Ovary (tissue), 9 donors: ENCODE data around the gene PIGO. TPM values are rescaled to one million over a fixed set of nuclear protein-coding genes. Genes with fewer than 3 reads are reported as not detected.
A peak's percentile ranks its signal among the peaks of the same experiment; 100 is the strongest.

Source experiments
- DNase-seq, 5 donors: peaks; one replicate each; pipeline ENCODE4 v3.0.0-alpha.2; 2019 to 2020
- H3K27ac ChIP-seq, 2 donors: fragments of 200-600 bp; one replicate each; pipeline versions ENCODE4 v1.5.1 to v1.8.0; 2019 to 2022
- H3K27me3 ChIP-seq: fragments of 200-600 bp; one replicate; pipeline ENCODE4 v1.8.0; 2022
- H3K36me3 ChIP-seq: fragments of 200-600 bp; sonication (generic); one replicate; pipeline ENCODE4 v1.5.1; 2019
- H3K4me1 ChIP-seq: one replicate; pipeline ENCODE4 v1.8.1; 2013; ENCODE audit warnings: mild to moderate bottlenecking, moderate library complexity; ENCODE audit not compliant: insufficient read depth
- H3K4me3 ChIP-seq: fragments of 200-600 bp; sonication (generic); one replicate; pipeline ENCODE4 v1.5.1; 2017
- H3K9me3 ChIP-seq, 2 donors: fragments of 200-600 bp in 1 of 2; sonication (generic) in 1 of 2; one replicate each; pipeline versions ENCODE4 v1.5.1 to v1.8.1; 2013 to 2019; ENCODE audit warnings: mild to moderate bottlenecking in 1 of 2, moderate library complexity in 1 of 2
- CTCF ChIP-seq, 3 donors: fragments of 450-650 bp in 2 of 3; fragments of 200-600 bp in 1 of 3; IDR thresholded peaks; one replicate each; pipeline versions ENCODE4 v1.5.1 to v1.8.0; 2016 to 2022; ENCODE audit warnings: antibody characterized with exemption in 3 of 3, mild to moderate bottlenecking in 1 of 3
- EP300 ChIP-seq: sonication (generic); formaldehyde crosslinking; IDR thresholded peaks from one replicate; pipeline ENCODE4 v1.6.1; 2017; ENCODE audit warnings: antibody characterized with exemption
- POLR2A ChIP-seq: fragments of 450-650 bp; IDR thresholded peaks from one replicate; pipeline ENCODE4 v1.6.1; 2017; ENCODE audit warnings: antibody characterized with exemption, mild to moderate bottlenecking, moderate library complexity
- WGBS, 3 donors: extraction: QIAGEN DNeasy Blood & Tissue Kit in 1 of 3; methylation state at CpG; one replicate each; pipeline versions ENCODE4 v1.1.5 to v1.1.7; 2013 to 2017; 5-methylcytosine and 5-hydroxymethylcytosine counted together
- intact Hi-C, 4 donors: fragments of 100-400 bp; cut with DNase I; formaldehyde crosslinking; loops; one replicate each; pipeline versions ENCODE4 v1.11.0 to v1.15.1; 2022 to 2023
- polyA plus RNA-seq, 2 donors: library from polyadenylated mRNA; stranded (reverse); fragments of 200-250 nt in 1 of 2; fragments of 350-450 nt in 1 of 2; fragmentation: Illumina TruSeq in 1 of 2; extraction: RNeasy Lipid Tissue Mini Kit (QIAGEN cat#74804) in 1 of 2; gene quantifications; one replicate each; pipeline ENCODE4 v1.2.3, GENCODE V29; 2013 to 2014
- total RNA-seq, 7 donors: library from RNA; depleted of rRNA in 2 of 7; stranded (reverse); fragments of >200 nt in 2 of 7; fragmentation: NEBNext Ultra II Directional in 3 of 7; extraction: Animal tissue kit (Norgen Biotek cat#: 25700) in 3 of 7; gene quantifications; one replicate each; pipeline versions ENCODE4 v1.1.0 to v1.2.4, GENCODE V29; 2016 to 2023
- donor health status: DM: no; HTN: no; CAD: no; lungs with moderate emphysema.
- donor health status: DM: no; HTN: no; CAD: no.
- donor health status: Bipolar disorder and iron deficiency.
- donor health status: DM: yes; HTN: yes; CAD: no.
- donor health status: DM: no; HTN: no; CAD: no.
- donor health status: DM: yes; HTN: yes; CAD: no.

Gene PIGO
- total and polyA plus RNA-seq, 9 donors = 12.9 to 22.8 (median 19.6) TPM

GRCh38 chr9:35135988-35136387 is 39.6 kb upstream of the PIGO start:
- Histone ChIP-seq H3K4me3 (no peak overlapping the region), H3K9me3 (no peaks in the 10 kb centered on the region), H3K4me1 (no peaks in the 10 kb centered on the region), H3K27ac (no peak overlapping the region), H3K36me3 (no peaks in the 10 kb centered on the region), H3K27me3 (no peaks in the 10 kb centered on the region)
- intact Hi-C loops = no loop called here
- 71 to 75% (median 75%) methylated on average over 7 of the region's 7 CpGs for WGBS, 3 donors
- DNase-seq = no peak
- TF ChIP-seq POLR2A (no peak), EP300 (no peak), CTCF (IDR thresholded peaks at IDR 0.05) (no peak)

- intact Hi-C loops = no loop called here
- TF ChIP-seq POLR2A (no peak), CTCF (IDR thresholded peaks at IDR 0.05) (no peak), EP300 (no peak)
- Histone ChIP-seq H3K9me3 (no peaks in the 10 kb centered on the region), H3K4me3 (no peak overlapping the region), H3K27ac (no peak overlapping the region), H3K27me3 (no peaks in the 10 kb centered on the region), H3K4me1 (no peaks in the 10 kb centered on the region), H3K36me3 (no peaks in the 10 kb centered on the region)
- DNase-seq = no peak
- 66 to 71% (median 68%) methylated on average over 6 of the region's 6 CpGs for WGBS, 3 donors
These were observed 38.5 kb upstream of the PIGO start for GRCh38 chr9:35134920-35135319.

- peak; percentile 83 to 93 (median 89) for DNase-seq
- TF ChIP-seq EP300 (no peak), CTCF (IDR thresholded peaks at IDR 0.05) (peak; percentile 81 to 94 (median 83))
- intact Hi-C loops = loop anchor here (2.0 to 10.0 kb wide), 8 partner anchors 138 to 440 kb away; no protein-coding TSS in a partner anchor
- peak overlapping the region in 1 of 2 donors; percentile 82 for H3K27ac ChIP-seq
- H3K4me1 ChIP-seq = peaks cover 11% of the 10 kb centered on the region
- no peaks in the 10 kb centered on the region for H3K9me3 ChIP-seq
- no peaks in the 10 kb centered on the region for H3K36me3 ChIP-seq
- 9 to 10% (median 9%) methylated on average over 30 of the region's 30 CpGs for WGBS, 3 donors
- peak overlapping the region; percentile 44 for H3K4me3 ChIP-seq
- H3K27me3 ChIP-seq = no peaks in the 10 kb centered on the region
These were observed 20.6 kb upstream of the PIGO start for GRCh38 chr9:35116898-35117551.

- no peaks in the 10 kb centered on the region for H3K27me3 ChIP-seq
- no peak for DNase-seq
- no peaks in the 10 kb centered on the region for H3K9me3 ChIP-seq
- H3K4me3 ChIP-seq = peak overlapping the region; percentile 44
- peak overlapping the region; percentile 62 to 82 for H3K27ac ChIP-seq
- 0% methylated on average over 12 of the region's 12 CpGs for WGBS, 3 donors
- TF ChIP-seq CTCF (IDR thresholded peaks at IDR 0.05) (no peak), POLR2A (no peak), EP300 (no peak)
- no peaks in the 10 kb centered on the region for H3K36me3 ChIP-seq
- intact Hi-C loops = loop anchor here (2.0 to 10.0 kb wide), 8 partner anchors 138 to 441 kb away; no protein-coding TSS in a partner anchor
- peaks cover 11% of the 10 kb centered on the region for H3K4me1 ChIP-seq
These were observed 20.1 kb upstream of the PIGO start for GRCh38 chr9:35116539-35116897.
